GM21717 (cell line): ENCODE measurements around the gene IMP4.

Experiments
- ATAC-seq: cut with Tn5 transposase; IDR thresholded peaks from one replicate; pipeline ENCODE4 v1.9.1; 2021; ENCODE audit warnings: mild to moderate bottlenecking, moderate library complexity; ENCODE audit not compliant: unreplicated experiment

IMP4 gene

DNA sequence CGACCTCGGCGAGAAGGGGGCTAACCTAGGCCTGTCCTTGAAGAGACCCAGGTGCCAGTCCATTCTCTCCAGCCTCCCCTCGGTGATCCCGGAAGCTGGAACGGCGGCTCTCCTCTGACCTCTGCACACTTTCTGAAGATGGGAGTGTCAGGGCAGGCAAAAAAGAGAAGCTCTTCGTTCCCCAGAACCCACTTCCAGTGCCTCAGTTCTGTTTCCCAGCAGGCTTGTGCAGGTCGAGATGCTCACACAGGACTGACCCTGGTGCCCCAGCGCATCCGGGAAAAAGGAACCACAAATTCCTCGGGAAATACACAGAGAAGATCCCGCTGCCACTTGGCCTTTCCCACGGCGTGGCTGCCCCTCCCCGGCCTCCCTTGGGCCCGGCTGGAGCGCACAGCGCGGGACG, 12.5 kb downstream of the IMP4 start:
- peak; percentile 2 for ATAC-seq

DNA sequence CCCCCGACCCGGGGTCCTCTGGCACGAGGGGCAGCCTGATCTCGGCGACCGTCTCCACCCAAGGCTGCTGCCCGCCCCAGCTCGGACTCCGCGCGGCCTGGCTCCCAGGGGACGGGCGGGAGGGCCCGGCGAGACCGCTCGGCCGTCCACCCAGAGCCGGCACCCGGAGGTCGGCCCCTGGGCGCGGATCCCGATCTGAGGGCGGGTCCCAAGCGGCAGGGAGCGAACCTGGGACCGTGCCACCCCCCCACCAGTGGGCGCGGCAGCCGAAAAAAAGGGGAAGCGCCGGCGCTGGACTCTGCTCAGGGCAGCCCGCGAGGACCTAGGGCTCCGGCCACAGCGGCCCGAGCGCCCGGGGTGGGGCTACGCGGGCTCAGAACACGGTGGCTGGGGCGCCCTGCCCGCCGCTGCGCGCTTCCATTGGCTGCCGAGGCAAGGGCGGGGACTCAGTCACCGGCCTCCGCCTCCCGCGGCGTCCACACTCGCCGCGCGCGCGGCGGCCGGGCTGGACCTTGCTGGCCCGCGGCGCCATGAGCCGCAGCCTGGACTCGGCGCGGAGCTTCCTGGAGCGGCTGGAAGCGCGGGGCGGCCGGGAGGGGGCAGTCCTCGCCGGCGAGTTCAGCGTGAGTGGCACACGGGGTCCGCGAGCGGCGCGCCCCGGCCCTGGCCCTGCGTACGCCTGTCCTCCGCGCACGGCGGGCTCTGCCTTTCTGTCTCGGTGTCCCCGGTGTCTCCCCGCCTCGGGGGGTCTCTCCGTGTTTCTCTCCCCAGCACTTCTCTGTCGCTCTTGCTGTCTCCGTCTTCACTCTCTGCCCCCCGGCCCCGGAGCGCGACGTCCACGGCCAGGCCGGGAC, 13.1 kb downstream of the IMP4 start, which contains the start of gene PTPN18:
PTPN18 (plus strand) TSS at position 479 of the 854 bp plus-strand sequence; CDS start at position 531, 52 bp downstream.
- peak; percentile 90 for ATAC-seq

DNA sequence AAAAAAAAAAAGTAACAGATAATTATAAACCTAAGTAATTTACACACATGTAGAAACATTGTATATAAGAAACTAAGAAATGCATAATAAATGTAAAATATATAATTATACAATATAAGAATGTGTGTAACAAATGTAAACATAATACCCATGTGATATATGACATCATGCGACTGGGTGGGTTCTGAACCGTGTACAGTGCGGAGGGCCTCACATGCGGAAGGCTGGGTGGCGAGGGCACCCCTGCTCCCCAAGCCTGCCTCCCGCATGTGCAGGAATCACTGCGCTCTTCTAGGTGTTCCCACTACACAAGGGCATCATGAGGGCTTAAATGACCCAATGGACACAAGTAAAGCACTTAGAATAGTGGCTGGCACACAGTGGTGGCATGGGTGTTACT, 15.2 kb downstream of the IMP4 start:
- no peak for ATAC-seq

DNA sequence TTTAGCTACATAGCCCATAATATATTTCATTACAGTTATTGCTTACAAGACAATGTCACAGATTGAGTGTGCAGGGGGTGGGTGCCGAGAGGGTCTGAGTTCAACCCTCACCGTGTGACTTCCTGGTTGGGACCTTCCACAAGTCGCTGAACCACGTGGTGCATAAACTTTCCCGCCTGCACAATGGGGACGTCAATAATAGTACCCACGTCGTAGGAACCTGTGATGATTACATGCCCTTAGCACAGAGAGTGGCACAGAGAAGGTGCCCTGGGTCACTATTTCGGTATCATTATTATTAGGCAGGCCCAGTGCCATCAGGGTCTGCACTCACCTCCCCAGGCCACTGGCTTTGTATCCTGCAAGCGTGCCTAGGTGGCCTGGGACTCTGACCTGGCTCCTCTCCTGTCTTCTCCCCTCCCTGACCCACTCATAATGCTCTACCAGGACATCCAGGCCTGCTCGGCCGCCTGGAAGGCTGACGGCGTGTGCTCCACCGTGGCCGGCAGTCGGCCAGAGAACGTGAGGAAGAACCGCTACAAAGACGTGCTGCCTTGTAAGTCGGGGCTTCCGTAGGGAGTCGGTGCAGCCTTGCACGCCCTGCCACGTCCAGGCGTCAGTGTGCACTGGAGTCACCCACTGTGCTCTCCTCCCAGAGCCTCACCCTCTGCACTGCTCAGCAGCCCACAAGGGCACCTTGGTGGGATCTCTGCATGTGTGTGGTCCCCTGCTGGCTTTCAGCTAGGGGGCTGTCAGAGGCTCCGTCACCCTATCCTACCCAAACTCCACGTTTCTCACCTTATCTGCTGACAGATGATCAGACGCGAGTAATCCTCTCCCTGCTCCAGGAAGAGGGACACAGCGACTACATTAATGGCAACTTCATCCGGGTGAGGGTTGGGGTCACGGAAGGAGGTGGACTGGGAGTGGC, 16.0 kb downstream of the IMP4 start:
- ATAC-seq = no peak

DNA sequence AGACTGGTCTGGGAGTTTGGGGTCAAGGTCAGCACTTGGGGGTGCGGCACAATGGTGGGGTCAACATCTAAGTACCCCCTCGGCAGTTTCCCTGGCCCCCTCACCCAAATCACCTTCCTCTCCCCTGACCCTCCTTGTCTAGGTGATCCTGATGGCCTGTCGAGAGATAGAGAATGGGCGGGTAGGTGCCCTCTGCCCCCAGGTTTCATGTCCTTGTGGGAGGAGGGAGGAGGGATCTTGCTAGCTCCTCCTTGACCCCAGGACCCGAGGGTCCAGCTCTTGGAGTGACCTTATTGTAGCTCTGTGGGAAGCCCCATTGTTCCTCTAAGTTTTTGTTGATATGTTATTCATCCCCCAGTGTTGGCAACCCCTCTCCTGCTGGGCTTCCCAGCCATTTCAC, 16.8 kb downstream of the IMP4 start:
- no peak for ATAC-seq

DNA sequence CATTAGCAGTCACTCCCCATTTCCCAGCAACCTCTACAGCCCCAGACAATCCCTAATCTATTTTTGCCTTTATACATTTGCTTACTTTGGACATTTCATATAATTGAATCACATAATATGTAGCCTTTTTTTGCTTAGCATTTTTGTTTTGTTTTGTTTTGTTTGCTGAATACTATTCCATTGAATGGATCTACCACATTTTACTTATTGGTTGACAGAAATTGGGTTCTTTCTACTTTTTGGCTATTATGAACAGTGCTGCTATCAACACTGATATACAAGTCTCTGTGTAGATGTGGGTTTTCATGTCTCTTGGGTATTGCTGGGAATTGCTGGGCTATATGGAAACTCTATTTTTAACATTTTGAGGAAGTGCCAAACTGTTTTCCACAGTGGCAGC, 20.8 kb downstream of the IMP4 start:
- ATAC-seq = no peak

DNA sequence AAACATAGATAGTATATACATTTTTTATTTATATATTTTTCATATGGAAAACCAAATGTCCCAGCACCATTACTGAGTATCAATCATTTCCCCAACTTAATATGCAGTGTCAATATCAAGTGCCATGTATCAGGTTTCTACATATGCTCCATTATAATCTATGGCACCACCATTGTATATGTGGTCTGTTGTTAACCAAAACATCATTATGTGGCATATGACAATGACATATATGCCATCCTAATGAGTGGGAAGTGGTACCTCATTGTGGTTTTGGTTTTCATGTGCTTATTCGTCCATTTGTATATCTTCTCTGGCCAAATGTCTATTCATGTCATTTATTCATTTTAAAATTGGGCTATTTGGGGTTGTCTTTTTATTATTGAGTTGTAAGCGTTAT, 22.4 kb downstream of the IMP4 start:
- no peak for ATAC-seq

DNA sequence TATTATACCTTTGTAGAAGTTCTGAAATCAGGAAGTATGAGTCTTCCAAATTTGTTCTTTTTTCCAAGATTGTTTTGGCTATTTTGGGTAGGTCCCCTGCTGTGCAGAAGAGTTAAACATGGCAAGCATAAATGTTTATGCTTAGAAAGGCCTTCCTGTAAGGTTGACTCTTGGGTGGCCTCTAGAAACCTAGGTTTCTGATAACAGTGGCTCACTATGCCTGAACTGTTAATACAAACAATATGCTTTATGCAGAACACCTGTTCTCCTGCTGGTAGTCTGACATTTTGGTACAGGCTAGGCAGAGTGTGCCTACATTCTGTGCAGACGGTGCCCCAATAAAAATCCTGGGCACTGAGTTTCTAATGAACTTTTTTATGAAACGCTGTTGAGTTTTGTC, 23.3 kb downstream of the IMP4 start:
- ATAC-seq = no peak

DNA sequence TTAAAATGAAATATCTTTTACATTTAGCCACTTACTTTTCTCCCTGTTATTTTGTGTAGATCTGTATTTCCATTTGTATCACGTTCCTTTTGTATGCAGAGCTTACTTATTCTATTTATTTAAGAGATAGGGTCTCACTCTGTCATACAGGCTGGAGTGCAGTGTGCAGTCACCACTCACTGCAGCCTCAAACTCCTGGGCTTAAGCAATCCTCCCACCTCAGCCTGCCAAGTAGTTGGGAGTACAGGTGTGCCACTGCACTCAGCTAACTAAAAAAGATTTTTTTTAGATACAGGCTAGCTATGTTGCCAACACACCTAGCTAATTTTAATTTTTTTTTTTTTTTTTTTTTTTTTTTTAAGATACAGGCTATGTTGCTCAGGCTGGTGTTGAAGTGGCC, 24.0 kb downstream of the IMP4 start:
- no peak for ATAC-seq

DNA sequence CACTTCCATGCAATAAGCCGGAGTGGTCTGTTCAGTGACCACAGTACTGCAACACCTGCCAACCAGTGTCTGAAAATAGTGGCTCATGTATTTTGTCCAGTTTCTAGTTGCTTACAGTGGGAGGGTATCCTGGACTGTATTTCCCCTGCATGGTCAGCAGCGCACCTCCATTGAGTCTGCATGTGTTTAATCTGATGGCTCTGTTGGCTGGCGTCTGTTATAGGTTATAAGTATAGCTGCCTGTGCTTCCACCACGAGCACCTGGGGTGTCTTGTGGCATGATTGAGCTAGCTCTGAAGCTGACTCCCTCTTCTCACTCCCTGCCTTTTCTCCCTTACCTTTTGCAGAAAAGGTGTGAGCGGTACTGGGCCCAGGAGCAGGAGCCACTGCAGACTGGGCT, 26.1 kb downstream of the IMP4 start:
- no peak for ATAC-seq

DNA sequence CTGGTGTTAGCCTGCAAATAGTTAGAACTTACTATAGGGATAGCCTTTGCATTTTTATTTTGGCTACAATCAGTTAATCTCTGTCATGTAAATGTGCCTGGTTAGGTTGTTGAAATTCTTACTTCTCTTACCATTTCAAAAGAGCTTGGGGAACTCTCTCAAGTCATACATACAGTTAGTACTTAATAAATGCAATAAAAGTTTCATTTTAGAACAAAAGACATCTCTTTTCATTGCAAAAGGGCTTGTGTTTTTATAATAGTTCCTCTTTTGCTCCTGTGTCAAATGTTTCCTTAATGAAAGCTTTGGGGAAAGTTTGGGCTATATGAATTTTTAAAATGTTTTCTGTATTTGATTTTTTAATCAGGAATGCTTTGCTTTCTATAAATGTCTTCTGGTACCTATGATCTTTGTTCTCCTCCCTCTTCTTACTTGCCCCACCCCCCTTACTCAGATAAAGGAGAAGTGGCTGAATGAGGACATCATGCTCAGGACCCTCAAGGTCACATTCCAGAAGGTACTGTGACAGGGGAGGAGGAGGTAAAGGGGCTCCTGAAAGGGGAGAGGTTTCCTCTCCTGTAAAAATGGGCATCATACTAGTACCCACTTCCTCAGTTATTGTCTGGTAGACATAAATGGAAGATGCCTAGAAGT, 26.7 kb downstream of the IMP4 start:
- no peak for ATAC-seq

DNA sequence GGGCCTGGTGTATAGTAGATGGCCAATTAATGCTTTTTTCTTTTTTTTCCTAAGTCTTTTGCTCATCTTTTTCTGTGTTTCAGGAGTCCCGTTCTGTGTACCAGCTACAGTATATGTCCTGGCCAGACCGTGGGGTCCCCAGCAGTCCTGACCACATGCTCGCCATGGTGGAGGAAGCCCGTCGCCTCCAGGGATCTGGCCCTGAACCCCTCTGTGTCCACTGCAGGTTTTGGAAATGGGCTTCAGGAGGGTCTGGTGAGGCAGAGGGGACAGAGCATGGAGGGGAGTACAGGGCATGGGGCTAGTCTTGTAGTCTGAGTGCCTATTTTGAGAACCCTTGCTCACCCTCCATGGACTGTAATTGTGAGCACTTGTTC, 27.3 kb downstream of the IMP4 start:
- no peak for ATAC-seq

DNA sequence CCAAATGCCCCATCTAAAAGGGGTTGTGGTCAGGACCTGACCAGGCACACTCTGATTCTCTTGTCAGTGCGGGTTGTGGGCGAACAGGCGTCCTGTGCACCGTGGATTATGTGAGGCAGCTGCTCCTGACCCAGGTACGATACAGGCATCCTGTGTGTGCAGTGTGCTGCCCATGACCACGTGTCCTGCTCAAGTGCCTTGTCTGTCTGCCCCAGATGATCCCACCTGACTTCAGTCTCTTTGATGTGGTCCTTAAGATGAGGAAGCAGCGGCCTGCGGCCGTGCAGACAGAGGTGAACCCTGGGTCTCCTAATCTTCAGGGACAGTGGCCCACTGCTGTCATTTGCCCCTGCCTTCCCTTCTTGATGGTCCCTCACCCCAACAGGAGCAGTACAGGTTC, 27.8 kb downstream of the IMP4 start:
- no peak for ATAC-seq

DNA sequence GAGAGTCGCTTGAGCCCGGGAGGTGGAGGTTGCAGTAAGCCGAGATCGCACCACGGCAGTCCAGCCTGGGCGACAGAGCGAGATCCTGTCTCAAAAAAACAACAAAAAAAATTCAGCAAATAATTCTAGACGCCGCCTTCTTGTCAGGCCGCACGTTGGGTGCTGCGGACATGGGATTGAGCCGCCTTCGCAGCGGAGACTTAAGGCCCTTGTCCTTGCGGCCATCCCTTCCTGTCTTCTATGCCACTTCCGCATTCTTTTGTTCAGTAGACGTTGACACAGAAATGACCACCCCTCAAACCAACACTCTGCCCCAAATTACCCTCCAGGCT, 29.0 kb downstream of the IMP4 start:
- ATAC-seq = peak; percentile 26

DNA sequence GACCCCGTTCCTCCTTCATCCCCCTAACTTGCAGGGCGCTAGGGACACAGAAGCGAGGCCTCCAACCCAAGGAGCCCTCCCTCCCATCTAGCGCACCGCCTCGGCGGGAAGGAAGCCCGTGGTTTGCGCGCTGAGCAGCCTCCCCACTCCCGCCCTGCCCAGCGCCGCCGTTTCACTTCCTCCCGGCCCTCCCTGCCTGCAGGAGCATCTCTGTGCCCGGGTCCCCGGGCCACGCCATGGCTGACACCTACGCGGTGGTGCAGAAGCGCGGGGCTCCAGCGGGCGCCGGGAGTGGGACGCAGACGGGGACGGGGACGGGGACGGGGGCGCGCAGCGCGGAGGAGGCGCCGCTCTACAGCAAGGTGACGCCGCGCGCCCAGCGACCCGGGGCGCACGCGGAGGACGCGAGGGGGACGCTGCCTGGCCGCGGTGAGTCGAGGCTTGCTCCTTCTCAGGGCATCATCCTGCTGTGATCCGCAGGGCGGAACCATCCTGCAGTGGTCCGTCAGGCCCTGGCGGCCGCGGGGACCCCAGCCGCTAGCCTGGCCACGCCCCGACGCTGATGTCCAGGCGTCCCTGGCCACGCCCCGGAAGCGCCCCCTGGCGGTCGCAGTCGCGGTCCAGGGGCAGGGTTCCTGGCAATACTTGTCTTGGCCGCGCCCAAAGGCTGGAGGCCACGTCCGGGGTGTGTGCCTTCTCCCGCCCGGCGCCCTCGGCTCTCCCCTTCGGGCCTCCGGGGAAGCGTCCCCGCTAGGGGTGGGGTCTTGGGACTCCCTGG, 29.5 kb downstream of the IMP4 start:
- peak; percentile 66 for ATAC-seq

DNA sequence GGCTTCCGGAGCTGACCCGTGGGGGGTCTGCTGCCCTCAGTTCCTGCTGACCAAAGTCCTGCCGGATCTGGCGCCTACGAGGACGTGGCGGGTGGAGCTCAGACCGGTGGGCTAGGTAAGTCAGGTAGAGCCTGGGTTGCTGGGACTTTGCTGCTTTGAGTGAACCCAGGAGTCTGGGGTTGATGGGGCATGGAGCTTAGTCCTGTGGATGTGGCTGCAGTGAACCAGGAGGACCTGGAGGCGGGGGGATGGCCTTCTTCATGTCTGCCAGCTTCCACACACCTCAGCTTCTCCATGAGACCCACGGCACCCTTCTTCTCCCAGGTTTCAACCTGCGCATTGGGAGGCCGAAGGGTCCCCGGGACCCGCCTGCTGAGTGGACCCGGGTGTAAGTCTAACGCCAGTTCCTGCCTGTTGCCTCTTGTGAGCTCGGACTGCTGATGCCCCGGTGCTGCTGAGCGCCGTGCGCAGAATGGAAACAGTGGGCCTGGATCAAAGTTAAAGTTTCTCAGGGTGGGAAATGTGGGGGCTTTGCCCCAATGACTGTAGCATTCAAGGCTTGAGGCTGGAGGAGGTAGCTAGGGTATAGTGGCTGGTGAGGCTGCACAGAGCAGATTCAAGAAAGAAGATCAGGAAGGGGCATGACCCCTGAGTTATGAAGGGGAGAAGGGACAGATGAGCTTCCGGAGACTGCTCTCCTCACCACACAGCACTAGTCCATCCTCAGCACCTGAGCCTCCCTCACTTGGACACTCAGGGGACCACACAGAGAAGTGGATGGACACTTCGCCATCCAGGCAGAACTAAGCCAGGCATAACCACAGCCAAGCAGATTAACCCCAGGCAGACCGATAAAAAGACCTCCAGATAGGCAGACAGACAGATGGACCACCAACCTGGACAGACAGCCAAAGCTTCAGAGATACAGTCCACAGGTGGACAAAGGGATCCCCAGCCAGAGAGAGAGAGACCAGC, 30.4 kb downstream of the IMP4 start:
- ATAC-seq = no peak

DNA sequence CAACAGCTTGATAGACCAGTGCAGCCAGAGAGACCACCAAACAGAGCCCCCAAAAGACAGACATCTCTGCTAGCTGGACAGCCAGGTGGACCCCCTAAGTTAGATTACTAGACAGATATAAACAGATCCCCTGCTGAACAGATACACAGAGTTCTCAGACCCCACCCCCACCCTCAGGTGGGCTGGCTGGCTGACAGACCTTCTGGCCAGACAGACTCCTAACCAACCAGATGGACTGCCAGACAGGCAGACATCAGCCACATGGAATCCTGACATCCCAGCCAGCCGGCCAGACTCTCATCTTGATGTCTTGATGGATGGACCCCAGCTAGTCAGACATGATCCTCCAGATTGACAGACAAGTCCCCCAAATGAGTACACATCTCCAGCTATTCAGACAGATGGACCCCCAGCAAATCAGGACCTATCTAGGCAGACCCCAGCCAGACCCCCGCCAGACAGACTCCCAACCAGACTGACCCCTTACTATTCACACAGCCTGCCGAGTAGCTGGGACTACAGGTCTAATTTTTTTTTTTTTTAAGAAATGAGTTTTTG, 31.2 kb downstream of the IMP4 start:
- no peak for ATAC-seq

DNA sequence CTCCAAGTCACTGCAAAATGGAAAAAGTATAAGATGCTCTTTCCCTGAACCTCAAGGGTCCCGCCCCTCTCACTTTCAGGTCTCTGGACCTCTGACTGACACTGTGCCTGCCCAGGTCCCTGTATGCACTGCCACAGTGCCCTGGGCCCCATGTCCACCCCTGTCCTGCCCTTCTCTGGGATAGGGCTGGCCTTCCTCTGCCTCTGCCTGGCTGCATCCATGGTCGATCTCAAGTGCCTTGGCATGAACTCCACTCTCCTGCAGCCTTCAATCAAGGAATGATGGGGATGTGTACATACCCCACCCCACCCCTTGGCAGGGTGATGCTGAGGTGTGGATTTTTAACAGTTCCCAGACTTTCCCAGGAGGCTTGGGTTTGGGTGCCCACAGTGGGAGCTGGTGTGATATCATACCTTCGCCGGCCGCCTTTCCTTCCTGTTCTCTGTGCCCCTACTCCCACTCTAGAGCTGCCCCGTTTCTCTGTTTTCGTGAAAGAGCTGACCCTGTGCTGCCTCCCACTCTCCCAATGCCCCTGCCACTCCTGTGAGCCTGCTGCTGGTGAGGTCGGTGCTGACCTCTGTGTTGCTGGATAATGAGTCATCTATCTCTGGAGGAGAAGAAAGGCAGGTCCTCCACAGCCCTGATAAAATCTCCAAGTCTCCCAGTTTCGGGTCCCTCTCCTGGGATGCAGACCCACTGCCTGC, 32.0 kb downstream of the IMP4 start:
- ATAC-seq = no peak
